Measurements from ENCODE around the gene MRPL16. TPM values are rescaled to one million over a fixed set of nuclear protein-coding genes. Genes with fewer than 3 reads are reported as not detected.
"Not testable (repeated sequence)": the region's sequence is repeated elsewhere in the genome, so short reads cannot be mapped to it uniquely, and the experiment has no call there.

MRPL16 gene
- total RNA-seq, 1 donor from 2014 or later = 29.7 TPM

DNA sequence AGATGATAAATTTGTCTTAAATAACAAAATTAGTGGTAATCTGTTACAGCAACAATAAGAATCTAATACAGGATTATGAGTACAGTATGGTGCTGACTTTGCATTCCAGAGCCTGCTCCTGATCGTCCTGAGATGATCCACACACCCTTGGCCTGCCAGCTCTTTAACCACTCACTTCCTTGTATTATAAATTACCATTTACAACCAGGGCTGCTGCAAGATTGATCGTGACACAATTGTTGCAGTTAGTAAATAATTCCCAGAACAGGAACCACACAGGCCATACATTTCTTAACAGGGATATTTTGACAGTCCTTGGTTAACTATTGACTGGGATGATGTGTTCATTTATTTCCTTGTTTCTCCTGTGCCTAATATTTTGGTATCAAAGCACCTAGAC is 38.6 kb upstream of the MRPL16 start:
- Histone ChIP-seq H3K36me3 (no peaks in the 10 kb centered on the region), H3K27me3 (ENCODE audit: low read depth) (no peaks in the 10 kb centered on the region), H3K27ac (no peak overlapping the region), H3K4me1 (no peaks in the 10 kb centered on the region), H3K9me3 (no peaks in the 10 kb centered on the region), H3K4me3 (no peak overlapping the region)
- peak; percentile 42 to 53 for ATAC-seq
- TF ChIP-seq, protein P1, sequence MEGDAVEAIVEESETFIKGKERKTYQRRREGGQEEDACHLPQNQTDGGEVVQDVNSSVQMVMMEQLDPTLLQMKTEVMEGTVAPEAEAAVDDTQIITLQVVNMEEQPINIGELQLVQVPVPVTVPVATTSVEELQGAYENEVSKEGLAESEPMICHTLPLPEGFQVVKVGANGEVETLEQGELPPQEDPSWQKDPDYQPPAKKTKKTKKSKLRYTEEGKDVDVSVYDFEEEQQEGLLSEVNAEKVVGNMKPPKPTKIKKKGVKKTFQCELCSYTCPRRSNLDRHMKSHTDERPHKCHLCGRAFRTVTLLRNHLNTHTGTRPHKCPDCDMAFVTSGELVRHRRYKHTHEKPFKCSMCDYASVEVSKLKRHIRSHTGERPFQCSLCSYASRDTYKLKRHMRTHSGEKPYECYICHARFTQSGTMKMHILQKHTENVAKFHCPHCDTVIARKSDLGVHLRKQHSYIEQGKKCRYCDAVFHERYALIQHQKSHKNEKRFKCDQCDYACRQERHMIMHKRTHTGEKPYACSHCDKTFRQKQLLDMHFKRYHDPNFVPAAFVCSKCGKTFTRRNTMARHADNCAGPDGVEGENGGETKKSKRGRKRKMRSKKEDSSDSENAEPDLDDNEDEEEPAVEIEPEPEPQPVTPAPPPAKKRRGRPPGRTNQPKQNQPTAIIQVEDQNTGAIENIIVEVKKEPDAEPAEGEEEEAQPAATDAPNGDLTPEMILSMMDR (IDR thresholded peaks at IDR 0.05) = no peak
- no peak for DNase-seq
- intact Hi-C loops (cut with DNase I) = no loop called here

DNA sequence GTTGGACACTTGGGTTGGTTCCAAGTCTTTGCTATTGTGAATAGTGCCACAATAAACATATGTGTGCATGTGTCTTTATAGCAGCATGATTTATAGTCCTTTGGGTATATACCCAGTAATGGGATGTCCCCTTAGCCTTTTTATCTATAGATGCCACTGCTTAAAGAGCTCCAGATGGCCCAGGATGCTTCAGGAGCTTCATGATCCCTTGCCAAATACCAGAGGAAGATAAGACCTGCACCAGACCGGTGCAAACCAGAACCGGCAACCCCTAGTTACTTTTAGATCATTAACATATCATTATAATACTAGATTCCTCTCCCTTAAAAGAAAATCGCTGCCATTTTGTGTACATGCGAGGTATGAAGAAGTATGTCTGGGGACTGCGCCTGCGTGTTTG is 37.9 kb upstream of the MRPL16 start:
- intact Hi-C loops (cut with DNase I); DNase-seq; ATAC-seq; H3K4me3 ChIP-seq; H3K9me3 ChIP-seq; H3K27me3 ChIP-seq (ENCODE audit: low read depth); H3K4me1 ChIP-seq; H3K36me3 ChIP-seq; H3K27ac ChIP-seq: not testable (repeated sequence)

DNA sequence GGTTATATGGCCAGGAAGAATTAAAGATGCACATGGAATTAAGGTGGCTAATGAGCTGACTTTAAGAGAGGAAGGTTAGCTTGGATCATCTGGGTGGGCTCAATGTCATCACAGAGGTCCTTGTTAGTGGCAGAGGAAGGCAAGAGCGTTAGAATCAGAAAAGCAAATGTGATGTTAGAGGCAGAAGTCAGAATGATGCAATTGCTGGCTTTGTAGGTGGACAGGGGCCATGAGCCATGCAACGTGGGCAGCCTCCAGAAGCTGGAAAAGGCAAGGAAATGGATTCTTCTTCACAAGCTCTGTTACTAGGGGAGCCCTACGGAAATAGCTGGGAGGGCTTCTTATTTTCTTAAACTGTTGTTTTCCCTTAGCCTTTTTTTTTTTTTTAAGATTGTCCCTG is 37.0 kb upstream of the MRPL16 start:
- intact Hi-C loops (cut with DNase I) = no loop called here
- H3K4me3 ChIP-seq = no peak overlapping the region
- no peak overlapping the region for H3K27ac ChIP-seq
- H3K9me3 ChIP-seq = no peaks in the 10 kb centered on the region
- no peaks in the 10 kb centered on the region for H3K36me3 ChIP-seq
- ATAC-seq (no peak), DNase-seq (no peak)
- H3K4me1 ChIP-seq = no peaks in the 10 kb centered on the region
- H3K27me3 ChIP-seq (ENCODE audit: low read depth) = no peaks in the 10 kb centered on the region
- TF ChIP-seq, protein P1 (IDR thresholded peaks at IDR 0.05) = no peak

DNA sequence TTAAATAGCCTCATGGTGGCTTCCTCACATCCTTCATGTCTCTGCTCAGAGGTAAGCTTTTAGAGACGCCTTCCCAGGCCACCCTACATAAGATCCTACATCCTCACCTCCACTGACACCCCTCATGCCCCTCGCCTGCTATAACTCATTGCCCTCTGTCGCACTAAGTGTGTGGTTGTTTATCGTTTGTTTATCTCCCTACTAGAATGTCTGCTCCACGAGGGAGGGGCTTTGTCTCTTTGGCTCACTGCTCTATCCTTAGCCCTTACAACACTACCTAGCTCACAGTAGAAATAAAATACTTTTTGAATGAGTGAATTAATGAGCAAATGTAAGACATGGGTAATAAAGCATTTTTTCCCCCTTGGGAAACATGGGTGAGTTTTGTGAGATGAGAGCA is 36.0 kb upstream of the MRPL16 start:
- Histone ChIP-seq H3K36me3 (no peaks in the 10 kb centered on the region), H3K27ac (no peak overlapping the region), H3K27me3 (ENCODE audit: low read depth) (no peaks in the 10 kb centered on the region), H3K4me1 (no peaks in the 10 kb centered on the region), H3K9me3 (no peaks in the 10 kb centered on the region), H3K4me3 (no peak overlapping the region)
- intact Hi-C loops (cut with DNase I) = no loop called here
- no peak for DNase-seq
- ATAC-seq = no peak
- TF ChIP-seq, protein P1 (IDR thresholded peaks at IDR 0.05) = no peak

DNA sequence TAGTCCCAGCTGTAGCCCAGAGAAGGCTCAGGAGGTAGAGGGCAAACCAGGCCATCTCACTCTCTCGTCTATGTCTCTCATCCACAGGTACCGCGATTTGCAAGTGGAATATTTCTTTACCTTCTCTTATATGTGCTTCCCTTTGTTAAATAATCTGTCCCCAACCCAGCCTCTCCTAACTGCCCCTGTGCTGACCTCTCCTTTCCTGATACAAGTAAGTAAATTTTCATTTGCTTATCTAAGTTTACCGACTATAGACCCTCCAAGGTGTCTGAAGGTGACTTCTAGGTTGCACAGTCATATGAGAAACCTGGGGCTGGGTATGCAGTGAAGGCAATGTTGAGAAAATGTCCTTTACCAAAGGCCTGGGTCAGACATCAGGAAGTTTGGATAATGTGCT is 34.8 kb upstream of the MRPL16 start, which contains the start of gene CBLIF:
Gene CBLIF, minus strand, starts transcription at position 101 of the 400 bp plus-strand sequence. Its CDS starts 46 bp downstream, at position 55.
- Histone ChIP-seq H3K9me3 (no peaks in the 10 kb centered on the region), H3K27ac (no peak within 1 kb of the TSS), H3K27me3 (ENCODE audit: low read depth) (no peaks in the 10 kb centered on the region), H3K36me3 (no peaks in the 10 kb centered on the region), H3K4me3 (no peak within 1 kb of the TSS), H3K4me1 (no peaks in the 10 kb centered on the region)
- ATAC-seq = no peak
- intact Hi-C loops (cut with DNase I) = no loop called here
- TF ChIP-seq, protein P1 (IDR thresholded peaks at IDR 0.05) = no peak
- no peak for DNase-seq

DNA sequence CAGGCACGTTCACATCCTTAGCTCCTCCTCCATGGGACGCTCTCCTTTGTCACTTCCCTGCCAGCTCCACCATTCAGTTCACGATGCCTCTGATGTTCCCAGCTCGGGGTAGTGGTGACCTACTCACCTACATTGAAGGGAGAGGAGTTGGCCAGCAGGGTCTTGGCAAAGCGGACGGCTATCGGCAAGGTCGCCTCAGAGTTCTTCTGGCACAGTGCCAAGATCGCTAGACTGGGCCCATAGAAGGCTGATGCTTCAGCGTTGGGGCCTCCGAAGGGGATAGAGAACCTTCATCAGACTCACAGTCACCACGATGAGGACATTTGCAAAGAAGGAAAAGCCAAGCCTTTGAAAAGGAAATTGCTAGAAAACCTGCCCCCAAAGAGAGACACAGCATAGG is 31.7 kb upstream of the MRPL16 start:
- intact Hi-C loops (cut with DNase I) = no loop called here
- H3K4me1 ChIP-seq = no peaks in the 10 kb centered on the region
- ATAC-seq = no peak
- H3K4me3 ChIP-seq = no peak overlapping the region
- no peak for DNase-seq
- TF ChIP-seq, protein P1 (IDR thresholded peaks at IDR 0.05) = no peak
- H3K36me3 ChIP-seq = no peaks in the 10 kb centered on the region
- no peaks in the 10 kb centered on the region for H3K27me3 ChIP-seq (ENCODE audit: low read depth)
- no peak overlapping the region for H3K27ac ChIP-seq
- H3K9me3 ChIP-seq = no peaks in the 10 kb centered on the region
